Measurements from ENCODE around the gene FBXL13.
"Not testable (repeated sequence)": the region's sequence is repeated elsewhere in the genome, so short reads cannot be mapped to it uniquely, and the experiment has no call there.

Gene FBXL13

GRCh38 chr7:102856036-102856435 lies 218.6 kb downstream of the FBXL13 start:
- no peak for DNase-seq (ENCODE audit: low read depth)

GRCh38 chr7:102849538-102849937 lies 225.1 kb downstream of the FBXL13 start:
- DNase-seq (ENCODE audit: low read depth), result no peak

- no peak for DNase-seq (ENCODE audit: low read depth)
Measured at GRCh38 chr7:102849079-102849478, 225.5 kb downstream of the FBXL13 start.

GRCh38 chr7:102845346-102845745 lies 229.2 kb downstream of the FBXL13 start:
- DNase-seq (ENCODE audit: low read depth), result no peak

GRCh38 chr7:102843850-102844249 lies 230.7 kb downstream of the FBXL13 start:
- DNase-seq (ENCODE audit: low read depth), result no peak

GRCh38 chr7:102842284-102842683 lies 232.3 kb downstream of the FBXL13 start:
- DNase-seq (ENCODE audit: low read depth), result no peak

- no peak for DNase-seq (ENCODE audit: low read depth)
Measured at GRCh38 chr7:102841290-102841689, 233.3 kb downstream of the FBXL13 start.

GRCh38 chr7:102840404-102840803 lies 234.2 kb downstream of the FBXL13 start:
- no peak for DNase-seq (ENCODE audit: low read depth)

GRCh38 chr7:102838572-102839101 lies 236.0 kb downstream of the FBXL13 start:
- DNase-seq (ENCODE audit: low read depth), result not testable (repeated sequence)

- no peak for DNase-seq (ENCODE audit: low read depth)
Measured at GRCh38 chr7:102837802-102838201, 236.8 kb downstream of the FBXL13 start.

- no peak for DNase-seq (ENCODE audit: low read depth)
Measured at GRCh38 chr7:102836977-102837376, 237.6 kb downstream of the FBXL13 start.

GRCh38 chr7:102836191-102836919 lies 238.2 kb downstream of the FBXL13 start:
- DNase-seq (ENCODE audit: low read depth), result peak; percentile 47

- peak; percentile 84 for DNase-seq (ENCODE audit: low read depth)
Measured at GRCh38 chr7:102834999-102835398, 239.6 kb downstream of the FBXL13 start.

- DNase-seq (ENCODE audit: low read depth), result no peak
Measured at GRCh38 chr7:102834466-102834865, 240.1 kb downstream of the FBXL13 start.

- DNase-seq (ENCODE audit: low read depth), result no peak
Measured at GRCh38 chr7:102833343-102833742, 241.3 kb downstream of the FBXL13 start.

- no peak for DNase-seq (ENCODE audit: low read depth)
Measured at GRCh38 chr7:102832674-102833073, 241.9 kb downstream of the FBXL13 start.

- DNase-seq (ENCODE audit: low read depth), result no peak
Measured at GRCh38 chr7:102830197-102830596, 244.4 kb downstream of the FBXL13 start.

GRCh38 chr7:102829075-102829474 lies 245.5 kb downstream of the FBXL13 start:
- DNase-seq (ENCODE audit: low read depth), result no peak

GRCh38 chr7:102828286-102828685 lies 246.3 kb downstream of the FBXL13 start:
- DNase-seq (ENCODE audit: low read depth), result no peak

GRCh38 chr7:102823390-102824119 lies 251.0 kb downstream of the FBXL13 start:
- no peak for DNase-seq (ENCODE audit: low read depth)

- DNase-seq (ENCODE audit: low read depth), result no peak
Measured at GRCh38 chr7:102821994-102822747, 252.4 kb downstream of the FBXL13 start.

GRCh38 chr7:102819151-102819550 lies 255.4 kb downstream of the FBXL13 start:
- DNase-seq (ENCODE audit: low read depth), result no peak

Measured in stromal cell of bone marrow (primary cell).